PC-3 (cell line): ENCODE data around the gene UBE2E1.

Experiments used
- CTCF ChIP-seq: fragments of 300-600 bp; sonication (generic); conservative IDR thresholded peaks from 2 replicates; pipeline ENCODE4 v1.5.1; 2017; ENCODE audit warnings: antibody characterized with exemption, low read depth, mild to moderate bottlenecking, low read length
- EZH2 ChIP-seq: fragments of 300-600 bp; sonication (generic); IDR thresholded peaks from one replicate; pipeline ENCODE4 v1.6.1; 2017; ENCODE audit warnings: antibody characterized with exemption, mild to moderate bottlenecking, low read length; ENCODE audit not compliant: unreplicated experiment
- EZH2phosphoT487 ChIP-seq: fragments of 300-600 bp; sonication (generic); IDR thresholded peaks from 2 replicates; pipeline ENCODE4 v1.6.1; 2018; ENCODE audit warnings: mild to moderate bottlenecking, antibody characterized with exemption, low read length, borderline replicate concordance

- TF ChIP-seq CTCF (no peak), EZH2 (no peak), EZH2phosphoT487 (no peak)
Measured at GRCh38 chr3:23775254-23775909, 30.4 kb upstream of the UBE2E1 start.
